Measurements from ENCODE around the gene CELSR1. TPM values are rescaled to one million over a fixed set of nuclear protein-coding genes. Genes with fewer than 3 reads are reported as not detected.

Gene CELSR1
- total RNA-seq, 4 donors from 2014 or later = 18.4 to 56.0 (median 31.0) TPM

- Histone ChIP-seq H3K4me3 (replicated peaks in 1 of 3) (no peak overlapping the region), H3K27me3 (no peaks in the 10 kb centered on the region), H3K27ac (no peak overlapping the region), H3K4me1 (no peaks in the 10 kb centered on the region), H3K36me3 (no peaks in the 10 kb centered on the region), H3K9me3 (no peaks in the 10 kb centered on the region)
- intact Hi-C loops (cut with DNase I) = no loop called here
- WGBS, 2 donors = 95% methylated on average over 15 of the region's 15 CpGs
- no peak for DNase-seq
- TF ChIP-seq POLR2A (IDR thresholded peaks at IDR 0.05) (no peak), CTCF (IDR thresholded peaks at IDR 0.05) (no peak)
Measured at GRCh38 chr22:46322711-46323110, 214.7 kb downstream of the CELSR1 start.

- Histone ChIP-seq H3K9me3 (no peaks in the 10 kb centered on the region), H3K36me3 (no peaks in the 10 kb centered on the region), H3K27ac (no peak overlapping the region), H3K4me3 (replicated peaks in 1 of 3) (no peak overlapping the region), H3K4me1 (no peaks in the 10 kb centered on the region), H3K27me3 (no peaks in the 10 kb centered on the region)
- DNase-seq = no peak
- 94 to 96% methylated on average over 20 of the region's 20 CpGs for WGBS, 2 donors
- intact Hi-C loops (cut with DNase I) = no loop called here
- TF ChIP-seq CTCF (IDR thresholded peaks at IDR 0.05) (no peak), POLR2A (IDR thresholded peaks at IDR 0.05) (no peak)
Measured at GRCh38 chr22:46320716-46321386, 216.6 kb downstream of the CELSR1 start.

GRCh38 chr22:46320166-46320710, 217.2 kb downstream of the CELSR1 start:
- TF ChIP-seq POLR2A (IDR thresholded peaks at IDR 0.05) (no peak), CTCF (IDR thresholded peaks at IDR 0.05) (no peak)
- intact Hi-C loops (cut with DNase I) = no loop called here
- no peak for DNase-seq
- Histone ChIP-seq H3K9me3 (no peaks in the 10 kb centered on the region), H3K27ac (no peak overlapping the region), H3K27me3 (no peaks in the 10 kb centered on the region), H3K4me1 (no peaks in the 10 kb centered on the region), H3K36me3 (no peaks in the 10 kb centered on the region), H3K4me3 (replicated peaks in 1 of 3) (no peak overlapping the region)
- 86 to 90% methylated on average over 13 to 14 of the region's 14 CpGs for WGBS, 2 donors

- Histone ChIP-seq H3K9me3 (no peaks in the 10 kb centered on the region), H3K27me3 (no peaks in the 10 kb centered on the region), H3K27ac (no peak overlapping the region), H3K36me3 (no peaks in the 10 kb centered on the region), H3K4me1 (no peaks in the 10 kb centered on the region), H3K4me3 (replicated peaks in 1 of 3) (no peak overlapping the region)
- intact Hi-C loops (cut with DNase I) = no loop called here
- WGBS, 2 donors = 94 to 96% methylated on average over 10 of the region's 10 CpGs
- TF ChIP-seq CTCF (IDR thresholded peaks at IDR 0.05) = no peak
- no peak for DNase-seq
Measured at GRCh38 chr22:46319319-46319718, 218.1 kb downstream of the CELSR1 start.

GRCh38 chr22:46318576-46318975, 218.8 kb downstream of the CELSR1 start:
- intact Hi-C loops (cut with DNase I) = no loop called here
- no peaks in the 10 kb centered on the region for H3K36me3 ChIP-seq
- no peaks in the 10 kb centered on the region for H3K9me3 ChIP-seq
- H3K27ac ChIP-seq = no peak overlapping the region
- H3K27me3 ChIP-seq = no peaks in the 10 kb centered on the region
- DNase-seq = no peak
- TF ChIP-seq POLR2A (IDR thresholded peaks at IDR 0.05) (no peak), CTCF (IDR thresholded peaks at IDR 0.05) (no peak)
- no peak overlapping the region for H3K4me3 ChIP-seq (replicated peaks in 1 of 3)
- H3K4me1 ChIP-seq = no peaks in the 10 kb centered on the region
- 95 to 96% methylated on average over 15 of the region's 15 CpGs for WGBS, 2 donors

Data from thyroid gland (tissue), 4 donors.